Lower leg skin (tissue), 3 donors: ENCODE data around the gene CYP2F1.

Experiments used
- POLR2A ChIP-seq, 2 donors: fragments of 450-650 bp; IDR thresholded peaks; one replicate each; pipeline ENCODE4 v1.6.1; 2016 to 2017; ENCODE audit warnings: antibody characterized with exemption in 2 of 2, mild to moderate bottlenecking in 1 of 2, moderate library complexity in 1 of 2
- TF ChIP-seq, protein P1 (sequence below), 3 donors: fragments of 450-650 bp; IDR thresholded peaks; one replicate each; pipeline ENCODE4 v1.5.1; 2016; ENCODE audit warnings: antibody characterized with exemption in 3 of 3, mild to moderate bottlenecking in 3 of 3, moderate library complexity in 2 of 3

DNA sequence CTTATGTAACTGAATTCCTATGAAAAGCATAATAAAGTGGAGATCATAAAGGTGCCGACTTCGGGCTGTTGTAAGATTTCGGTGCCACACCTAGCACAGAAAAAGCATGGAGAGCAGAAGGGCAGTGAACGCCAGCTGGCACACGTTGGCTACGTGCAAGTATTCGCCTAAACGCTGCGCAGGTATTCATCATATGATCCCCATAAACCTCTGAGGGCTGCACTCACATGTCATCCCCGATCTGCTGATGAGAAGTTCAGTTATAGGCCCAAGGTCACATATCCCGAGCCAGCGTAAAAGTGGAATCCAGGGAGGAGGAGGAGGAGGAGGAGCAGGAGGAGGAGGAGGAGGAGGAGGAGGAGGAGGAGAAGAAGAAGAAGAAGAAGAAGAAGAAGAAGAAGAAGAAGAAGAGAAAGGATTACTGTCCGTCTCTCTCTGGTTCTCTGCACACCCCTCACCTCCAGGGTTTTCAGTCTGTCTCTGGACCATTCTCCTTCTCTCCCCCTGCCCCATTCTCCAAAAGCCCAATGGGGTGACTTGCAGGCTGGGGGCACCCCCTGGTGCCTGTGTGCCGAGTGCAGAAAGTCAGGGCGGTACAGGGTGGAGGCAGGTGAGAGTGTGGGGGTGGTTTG, 60.2 kb downstream of the CYP2F1 start:
- TF ChIP-seq, protein P1, sequence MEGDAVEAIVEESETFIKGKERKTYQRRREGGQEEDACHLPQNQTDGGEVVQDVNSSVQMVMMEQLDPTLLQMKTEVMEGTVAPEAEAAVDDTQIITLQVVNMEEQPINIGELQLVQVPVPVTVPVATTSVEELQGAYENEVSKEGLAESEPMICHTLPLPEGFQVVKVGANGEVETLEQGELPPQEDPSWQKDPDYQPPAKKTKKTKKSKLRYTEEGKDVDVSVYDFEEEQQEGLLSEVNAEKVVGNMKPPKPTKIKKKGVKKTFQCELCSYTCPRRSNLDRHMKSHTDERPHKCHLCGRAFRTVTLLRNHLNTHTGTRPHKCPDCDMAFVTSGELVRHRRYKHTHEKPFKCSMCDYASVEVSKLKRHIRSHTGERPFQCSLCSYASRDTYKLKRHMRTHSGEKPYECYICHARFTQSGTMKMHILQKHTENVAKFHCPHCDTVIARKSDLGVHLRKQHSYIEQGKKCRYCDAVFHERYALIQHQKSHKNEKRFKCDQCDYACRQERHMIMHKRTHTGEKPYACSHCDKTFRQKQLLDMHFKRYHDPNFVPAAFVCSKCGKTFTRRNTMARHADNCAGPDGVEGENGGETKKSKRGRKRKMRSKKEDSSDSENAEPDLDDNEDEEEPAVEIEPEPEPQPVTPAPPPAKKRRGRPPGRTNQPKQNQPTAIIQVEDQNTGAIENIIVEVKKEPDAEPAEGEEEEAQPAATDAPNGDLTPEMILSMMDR (IDR thresholded peaks at IDR 0.05) = no peak
- no peak for TF ChIP-seq POLR2A (IDR thresholded peaks at IDR 0.05)
